8988T (cell line): Measurements from ENCODE around the gene PRPS2.

Experiments
- DNase-seq: peaks from one replicate; pipeline ENCODE4 v3.0.0; 2011

Gene PRPS2

DNA sequence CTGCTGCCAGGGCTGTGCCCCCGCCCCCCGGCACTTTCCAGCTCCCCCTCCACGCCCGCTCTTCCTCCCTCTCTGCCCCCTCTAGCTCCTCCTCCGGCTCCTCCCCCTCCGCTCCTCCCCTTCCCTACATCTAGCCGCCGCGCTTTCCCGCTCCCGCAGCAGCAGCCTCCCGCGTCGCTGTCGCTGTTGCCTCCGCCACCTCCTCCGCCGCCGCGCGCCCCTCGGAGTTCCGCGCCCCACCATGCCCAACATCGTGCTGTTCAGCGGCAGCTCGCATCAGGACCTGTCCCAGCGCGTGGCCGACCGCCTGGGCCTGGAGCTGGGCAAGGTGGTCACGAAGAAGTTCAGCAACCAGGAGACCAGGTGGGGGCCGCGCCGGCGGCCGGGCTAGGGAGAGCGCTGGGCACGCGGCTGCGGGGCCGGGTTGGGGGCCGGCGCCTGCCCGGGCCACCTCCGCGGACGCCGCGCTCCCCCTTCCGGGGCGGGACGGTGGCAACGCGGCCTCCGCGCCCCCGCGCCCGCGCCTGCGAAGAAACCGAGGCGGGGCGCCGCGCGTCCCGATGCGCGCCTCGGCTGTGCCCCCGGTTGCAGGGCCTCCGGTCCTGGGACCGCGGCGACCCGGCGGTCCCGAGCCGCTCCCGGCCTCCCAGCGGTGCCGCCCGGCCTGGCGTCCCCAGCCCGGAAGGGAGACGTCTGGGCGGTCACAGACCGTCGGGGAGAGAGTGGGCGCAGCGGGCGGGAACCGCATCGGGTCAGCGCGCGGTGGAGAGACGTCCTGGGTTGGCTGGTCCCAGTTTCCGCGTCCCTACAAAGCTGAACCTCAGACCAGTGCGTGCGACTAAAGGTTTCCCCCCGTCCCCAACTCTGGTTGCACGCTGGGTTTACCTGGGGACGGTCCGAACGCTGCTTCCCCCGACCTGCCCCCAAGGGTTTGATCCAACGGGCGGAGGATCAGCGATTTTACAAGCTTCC lies at the start of gene PRPS2:
Gene PRPS2 (plus strand): TSS at position 156 of the 972 bp plus-strand sequence. CDS start 86 bp downstream, at position 242.
- peak; percentile 79 for DNase-seq

DNA sequence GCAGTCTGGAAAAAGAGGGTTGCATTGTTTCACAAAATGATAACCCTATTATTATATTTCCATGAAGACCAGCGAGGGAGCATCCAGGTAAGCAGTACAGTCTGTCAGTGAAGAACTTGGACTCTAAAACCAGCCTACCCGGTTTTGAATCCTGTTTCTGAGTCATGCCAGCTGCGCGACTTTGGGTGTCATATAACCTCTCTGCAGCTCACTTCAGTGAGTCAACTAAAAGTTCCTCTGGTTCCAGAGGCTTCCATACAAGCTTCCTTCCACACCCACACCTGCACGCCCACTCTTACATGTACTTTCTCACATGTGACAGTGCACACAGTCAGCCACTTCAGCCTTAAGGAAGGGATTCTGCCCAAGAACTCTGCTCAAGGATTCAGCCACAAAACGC lies 49.8 kb upstream of the PRPS2 start:
- DNase-seq = no peak

DNA sequence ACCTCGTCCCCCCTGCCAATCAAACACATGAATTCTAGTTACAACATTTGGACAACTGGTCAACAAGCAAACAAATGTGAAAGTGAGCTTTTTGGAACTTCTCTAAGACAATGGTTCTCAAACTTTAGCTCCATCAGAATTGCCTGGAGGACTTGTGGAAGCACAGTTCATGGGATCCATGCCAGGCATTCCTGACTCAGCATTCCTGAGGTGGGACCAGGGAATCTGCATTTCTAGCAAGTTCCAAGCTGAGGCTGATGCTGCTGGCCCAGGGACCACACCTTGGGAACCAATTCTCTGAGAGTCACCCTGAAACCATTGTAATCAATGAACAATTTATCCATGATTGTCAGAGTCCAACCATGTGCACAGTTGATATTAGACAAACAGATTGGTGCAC lies 43.8 kb upstream of the PRPS2 start:
- DNase-seq = no peak

GRCh38 chrX:12751887-12752286 lies 39.3 kb upstream of the PRPS2 start:
- no peak for DNase-seq

- DNase-seq = no peak
Observed at GRCh38 chrX:12753366-12753765, 37.8 kb upstream of the PRPS2 start.

DNA sequence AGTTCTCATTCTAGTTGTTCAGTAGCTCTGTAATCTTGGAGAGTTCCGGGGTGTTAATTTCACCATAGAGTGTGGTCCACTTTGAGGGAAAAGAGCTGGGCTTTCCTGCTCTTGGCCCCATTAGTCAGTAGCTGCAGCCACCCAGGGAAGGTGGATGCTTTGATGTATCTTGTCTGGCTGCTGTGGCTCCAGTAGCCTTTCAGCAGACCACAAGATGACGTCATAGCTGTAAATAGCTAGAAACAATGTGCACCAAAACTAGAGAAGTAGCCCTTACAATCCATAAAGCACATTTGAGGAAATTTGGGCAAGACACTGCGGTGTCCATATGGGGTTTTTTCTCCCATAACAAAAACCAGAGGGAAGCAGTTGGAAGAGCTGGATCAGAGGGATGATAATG lies 32.9 kb upstream of the PRPS2 start:
- no peak for DNase-seq

DNA sequence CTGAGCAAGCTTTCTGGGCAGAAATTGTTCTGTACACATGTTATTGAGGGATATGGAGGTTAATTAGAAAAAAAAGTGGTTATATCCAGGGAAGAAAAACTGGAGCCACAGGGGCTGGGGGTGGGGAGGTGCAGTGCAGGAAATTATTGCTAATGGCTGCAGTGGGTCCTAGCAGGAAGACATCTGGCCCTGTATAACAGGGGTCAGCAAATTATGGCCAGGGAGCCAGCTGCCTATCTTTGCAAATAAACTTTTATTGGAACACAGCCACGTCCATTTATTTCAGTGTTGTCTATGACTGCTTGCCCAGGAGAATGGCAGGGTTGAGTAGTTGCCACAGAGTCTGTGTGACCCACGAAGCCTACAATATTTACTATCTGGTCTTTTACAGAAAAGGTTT lies 23.4 kb upstream of the PRPS2 start:
- DNase-seq = no peak

DNA sequence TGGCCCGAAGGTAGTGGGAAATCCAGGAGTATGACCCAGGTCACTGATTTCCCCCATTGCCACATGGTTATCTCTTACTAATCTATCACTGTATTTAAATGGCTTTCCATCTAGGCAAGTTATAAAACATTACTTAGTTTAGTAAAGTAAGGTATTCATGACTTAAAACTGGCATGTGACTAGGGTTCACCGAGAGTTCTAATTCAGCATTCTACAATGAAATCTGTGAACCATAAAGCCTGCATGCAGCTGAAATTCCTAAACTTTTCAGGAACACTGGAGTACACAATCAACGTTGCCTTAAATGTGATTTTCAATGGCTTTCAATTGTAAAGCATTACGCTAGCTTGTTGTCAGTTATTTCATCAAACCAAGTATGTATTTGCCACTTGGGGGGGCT lies 22.7 kb upstream of the PRPS2 start:
- no peak for DNase-seq

DNA sequence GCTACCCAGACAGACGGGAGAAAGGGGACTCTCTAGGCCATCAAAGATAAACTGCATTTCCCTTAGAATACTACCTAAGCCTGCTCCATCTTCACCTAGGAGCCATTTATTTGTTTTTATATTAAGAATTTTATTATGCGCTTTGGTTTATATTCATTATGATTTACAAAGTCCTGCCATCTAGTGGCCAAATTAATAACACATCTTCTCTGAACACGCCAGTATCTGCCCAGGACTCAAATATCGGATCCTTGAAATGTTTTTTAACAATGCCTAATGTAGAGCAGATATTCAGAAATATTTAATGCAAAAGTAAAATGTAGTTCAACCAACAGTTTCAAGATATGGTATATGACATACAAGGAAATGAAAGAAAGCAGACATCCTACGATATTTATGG lies 20.8 kb upstream of the PRPS2 start:
- no peak for DNase-seq

GRCh38 chrX:12771445-12772069 lies 19.7 kb upstream of the PRPS2 start:
- no peak for DNase-seq

DNA sequence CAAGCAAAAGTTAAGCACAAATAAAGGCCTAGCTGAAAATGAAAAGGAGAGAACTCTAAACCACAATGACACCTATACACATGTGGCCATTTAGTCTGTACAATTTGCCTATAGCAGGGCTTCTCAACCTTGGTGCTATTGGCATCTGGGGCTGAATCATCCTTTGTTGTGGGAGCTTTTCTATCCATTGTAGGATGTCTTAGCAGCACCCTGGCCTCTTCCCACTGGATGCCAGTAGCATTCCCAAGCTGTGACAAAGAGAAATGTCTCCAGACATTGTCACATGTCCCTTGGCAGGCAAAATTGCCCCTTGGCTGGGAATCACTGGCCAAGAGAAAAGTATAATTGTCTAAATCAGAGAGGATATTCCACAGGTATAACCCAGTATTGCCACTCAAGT lies 13.5 kb upstream of the PRPS2 start:
- no peak for DNase-seq

DNA sequence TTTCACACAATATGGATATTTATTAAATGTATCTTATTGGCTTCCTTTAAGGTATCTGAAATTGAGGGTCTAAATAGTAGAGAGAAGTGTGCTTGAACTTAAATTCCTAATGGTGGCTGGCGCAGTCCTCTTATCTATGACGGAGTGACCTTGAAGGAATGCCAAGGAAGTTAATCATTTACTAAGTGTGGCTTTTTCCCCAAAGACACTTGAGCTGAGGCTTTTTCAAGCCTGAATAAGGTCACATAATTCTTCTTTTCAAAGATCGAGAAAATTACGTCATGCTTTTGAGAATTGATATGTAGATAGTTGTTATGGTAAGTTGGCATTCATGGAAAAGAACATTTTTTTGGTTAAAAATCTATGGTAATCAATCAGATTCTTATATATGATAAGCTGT lies 11.7 kb upstream of the PRPS2 start:
- no peak for DNase-seq

DNA sequence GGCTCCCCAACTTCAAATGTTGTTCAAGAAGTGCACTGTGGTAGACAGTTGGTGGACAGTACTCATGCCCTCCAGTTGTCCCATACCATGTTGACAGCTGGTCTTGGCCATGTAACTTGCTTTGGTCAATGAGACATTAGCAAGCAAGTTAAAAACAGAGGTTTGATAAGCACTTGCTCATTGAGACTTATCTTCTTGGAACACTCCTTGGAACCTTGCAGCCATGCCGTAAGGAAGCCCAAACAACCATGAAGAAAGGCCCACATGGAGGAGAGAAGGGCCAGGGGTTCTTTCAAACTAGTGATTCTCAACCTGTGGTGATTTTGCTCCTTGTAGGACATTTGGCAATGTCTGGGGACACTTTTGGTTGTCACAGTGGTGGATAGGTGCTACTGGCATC lies 2.6 kb upstream of the PRPS2 start:
- no peak for DNase-seq

DNA sequence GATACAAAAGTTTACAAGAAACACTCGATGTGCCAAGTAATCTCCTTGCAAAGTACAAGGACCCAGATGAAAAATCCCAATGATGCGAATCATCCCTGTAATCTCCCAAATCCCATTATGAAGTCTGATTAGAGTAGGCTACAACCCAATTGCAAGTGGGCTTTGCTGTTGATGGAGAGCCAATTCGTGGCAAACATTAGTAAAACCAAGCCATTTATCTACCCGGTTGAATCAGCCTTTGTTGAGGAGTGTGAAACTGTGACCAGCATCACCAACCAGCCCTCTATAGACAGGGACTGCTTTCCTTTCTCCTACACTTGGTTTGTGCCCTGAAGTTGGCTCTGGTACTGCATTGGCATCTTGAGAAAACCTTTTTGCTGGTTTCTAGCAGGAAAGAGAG lies 1.2 kb upstream of the PRPS2 start:
- DNase-seq = no peak

DNA sequence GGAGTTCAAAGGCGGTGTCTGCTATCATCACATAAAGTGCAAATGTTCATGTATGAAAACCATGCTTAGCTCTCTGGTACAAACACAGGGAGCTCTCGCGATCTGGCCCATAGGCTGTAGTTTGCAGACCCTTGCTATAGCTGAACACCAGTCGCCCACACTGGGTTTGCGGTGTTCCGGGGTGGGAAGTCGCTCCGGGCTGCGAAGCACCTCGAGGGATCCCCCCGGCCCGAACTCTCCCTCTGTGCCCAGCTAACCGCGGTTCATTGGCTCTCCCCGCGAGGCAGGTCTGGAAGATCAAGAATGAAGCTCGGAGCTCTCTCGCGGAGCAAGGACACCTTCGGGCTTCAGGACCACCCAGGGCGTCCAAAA lies 341 bp upstream of the PRPS2 start:
- DNase-seq = no peak

- DNase-seq = no peak
Observed at GRCh38 chrX:12792711-12793110, 1.5 kb downstream of the PRPS2 start.

GRCh38 chrX:12794654-12795053 lies 3.4 kb downstream of the PRPS2 start:
- DNase-seq = no peak

GRCh38 chrX:12798601-12799000 lies 7.4 kb downstream of the PRPS2 start:
- DNase-seq = no peak

DNA sequence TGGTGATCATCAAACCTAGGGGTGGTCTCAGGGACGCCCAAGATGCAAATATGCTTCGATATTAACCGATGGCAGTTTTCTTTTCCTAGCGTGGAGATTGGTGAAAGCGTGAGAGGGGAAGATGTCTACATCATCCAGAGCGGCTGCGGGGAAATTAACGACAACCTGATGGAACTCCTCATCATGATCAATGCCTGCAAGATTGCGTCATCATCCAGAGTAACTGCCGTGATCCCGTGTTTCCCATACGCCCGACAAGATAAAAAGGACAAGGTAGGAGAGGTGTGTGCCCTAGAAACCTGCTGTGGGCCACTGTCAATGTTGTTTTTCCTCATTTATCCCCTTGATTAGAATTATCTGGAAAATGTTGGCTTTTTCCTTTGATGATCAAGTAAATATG lies 7.9 kb downstream of the PRPS2 start:
- DNase-seq = no peak

- no peak for DNase-seq
Observed at GRCh38 chrX:12802741-12803140, 11.5 kb downstream of the PRPS2 start.

DNA sequence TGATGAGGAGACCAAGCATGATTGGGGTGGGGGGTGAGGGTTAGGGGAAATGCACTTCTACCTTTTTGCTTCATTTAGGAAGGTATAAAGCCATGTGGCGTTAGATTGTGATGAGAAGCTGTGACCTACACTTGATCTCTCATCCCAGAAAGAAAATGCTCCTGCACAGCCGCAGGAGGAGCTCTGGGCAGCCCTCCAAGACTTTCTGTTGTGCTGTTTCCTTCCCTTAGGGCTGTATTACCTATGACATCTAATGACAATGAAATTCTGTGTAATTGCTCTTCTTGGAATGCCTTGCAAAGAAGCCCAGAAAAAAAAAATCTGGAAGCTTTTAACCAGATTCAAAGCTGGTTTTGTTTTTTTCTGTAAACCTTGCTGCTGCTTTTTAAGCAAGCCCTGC lies 13.4 kb downstream of the PRPS2 start:
- DNase-seq = no peak

- no peak for DNase-seq
Observed at GRCh38 chrX:12805333-12805732, 14.1 kb downstream of the PRPS2 start.

DNA sequence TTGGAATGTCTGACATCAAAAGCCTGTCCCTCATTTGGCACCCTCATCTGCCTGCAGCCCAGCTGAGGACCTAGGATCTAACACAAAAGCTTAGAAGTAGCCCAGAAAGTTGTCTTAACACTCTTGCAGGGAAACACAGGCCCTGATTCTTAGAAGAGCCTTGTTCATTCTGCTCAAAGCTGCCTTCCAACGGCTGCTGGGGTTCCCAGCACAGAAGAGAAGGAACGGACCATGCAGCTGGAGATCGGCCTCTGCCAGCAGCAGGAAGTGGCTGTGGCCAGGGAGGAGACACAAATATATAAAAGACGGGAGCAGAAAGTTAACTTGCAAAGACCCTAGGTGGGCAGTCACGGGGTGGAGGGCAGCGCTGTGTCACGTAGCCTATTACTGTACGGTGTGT lies 20.4 kb downstream of the PRPS2 start:
- DNase-seq = no peak

DNA sequence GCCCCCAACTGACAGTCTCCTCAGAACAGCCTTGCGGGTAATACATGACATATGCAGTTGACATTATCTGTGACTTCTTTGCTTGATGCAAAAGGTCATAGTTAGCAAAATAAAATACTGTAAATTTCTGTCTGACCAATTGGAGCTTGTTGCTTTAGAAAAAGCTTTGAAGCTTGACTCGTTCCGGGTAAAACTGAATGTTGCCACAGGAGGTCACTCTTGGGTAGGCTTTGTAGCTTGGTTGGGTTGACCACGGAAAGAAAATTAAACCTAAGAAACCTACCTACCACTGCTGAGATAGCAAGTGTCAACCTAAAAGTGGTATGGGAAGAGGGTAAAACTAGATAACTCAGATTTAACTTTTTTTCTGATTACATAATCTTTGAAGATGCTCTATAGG lies 23.2 kb downstream of the PRPS2 start:
- no peak for DNase-seq

- no peak for DNase-seq
Observed at GRCh38 chrX:12817528-12817927, 26.3 kb downstream of the PRPS2 start.
